GM13976 (cell line): Measurements from ENCODE around the gene TARBP1.
A peak's percentile ranks its signal among the peaks of the same experiment; 100 is the strongest.

ENCODE experiments used
- DNase-seq: peaks from one replicate; pipeline ENCODE4 v3.0.0; 2012; ENCODE audit warnings: low spot score
- CTCF ChIP-seq: IDR thresholded peaks from 2 replicates; pipeline ENCODE4 v1.5.1; 2012; ENCODE audit warnings: borderline replicate concordance, mild to moderate bottlenecking; ENCODE audit not compliant: insufficient read depth; ENCODE audit errors: extremely low read depth, missing control alignments, control extremely low read depth
- in situ Hi-C: fragments of 300-500 bp; cut with MboI; formaldehyde crosslinking; loops from one replicate; pipeline ENCODE4 v1.12.0; 2022; ENCODE audit warnings: low sequenced_read_pairs, mixed read lengths, inconsistent platforms; ENCODE audit not compliant: unreplicated experiment

The TARBP1 gene

GRCh38 chr1:234474375-234474774 lies 4.6 kb downstream of the TARBP1 start:
- DNase-seq, result no peak
- in situ Hi-C loops, result no loop called here
- TF ChIP-seq CTCF, result no peak

- peak; percentile 13 for DNase-seq
- in situ Hi-C loops, result no loop called here
- TF ChIP-seq CTCF, result no peak
Observed at GRCh38 chr1:234473118-234473517, 5.9 kb downstream of the TARBP1 start.

- in situ Hi-C loops, result no loop called here
- TF ChIP-seq CTCF, result no peak
- DNase-seq, result no peak
Observed at GRCh38 chr1:234469376-234469775, 9.6 kb downstream of the TARBP1 start.

- TF ChIP-seq CTCF, result no peak
- in situ Hi-C loops, result no loop called here
- no peak for DNase-seq
Observed at GRCh38 chr1:234468580-234468979, 10.4 kb downstream of the TARBP1 start.

GRCh38 chr1:234467821-234468220 lies 11.2 kb downstream of the TARBP1 start:
- in situ Hi-C loops, result no loop called here
- DNase-seq, result no peak
- TF ChIP-seq CTCF, result no peak

GRCh38 chr1:234466945-234467344 lies 12.0 kb downstream of the TARBP1 start:
- in situ Hi-C loops, result no loop called here
- no peak for TF ChIP-seq CTCF
- no peak for DNase-seq

GRCh38 chr1:234463749-234464148 lies 15.2 kb downstream of the TARBP1 start:
- in situ Hi-C loops, result no loop called here
- no peak for TF ChIP-seq CTCF
- DNase-seq, result no peak
